SK-N-SH (cell line): ENCODE measurements around the gene VTN. TPM values are rescaled to one million over a fixed set of nuclear protein-coding genes. Genes with fewer than 3 reads are reported as not detected.
A peak's percentile ranks its signal among the peaks of the same experiment; 100 is the strongest.

ENCODE experiments used
- CTCF ChIA-PET: fragments of 300-600, 350-600 bp; formaldehyde crosslinking; extraction: SDS; loops from one replicate; lab custom pipeline; 2021; lab: Yijun Ruan, JAX
- POLR2A ChIA-PET: fragments of 350-600 bp; sonication (Branson Sonifier 250); formaldehyde crosslinking; extraction: SDS; loops from one replicate; lab custom pipeline; 2020; ENCODE audit warnings: antibody characterized with exemption, inconsistent platforms; lab: Yijun Ruan, JAX
- DNase-seq: peaks from one replicate; pipeline ENCODE4 v3.0.0; 2012
- H2AFZ ChIP-seq: fragments of 200-600 bp; sonication (generic); 2 replicates; pipeline ENCODE4 v1.8.1; 2016; ENCODE audit warnings: antibody characterized with exemption, mild to moderate bottlenecking, low read depth
- H3F3A ChIP-seq: fragments of 200-600 bp; sonication (generic); replicated peaks from 2 replicates; pipeline ENCODE3; 2016; ENCODE audit warnings: antibody characterized with exemption, mild to moderate bottlenecking; ENCODE audit not compliant: insufficient read depth
- H3K27ac ChIP-seq, 2 experiments: fragments of 200-500 bp in 1 of 2; fragments of 200-600 bp in 1 of 2; sonication (Bioruptor generic) in 1 of 2; sonication (generic), shearing (Covaris generic) in 1 of 2; 2 replicates each; pipeline versions ENCODE4 v1.5.1 to v1.6.1; 2014 to 2016; ENCODE audit warnings: low read depth in 2 of 2, inconsistent platforms in 1 of 2, low read length in 1 of 2, mild to moderate bottlenecking in 1 of 2, mixed read lengths in 1 of 2
- H3K27me3 ChIP-seq: fragments of 200-600 bp; sonication (generic), shearing (Covaris generic); 2 replicates; pipeline ENCODE4 v1.6.1; 2016; ENCODE audit warnings: mixed run types; ENCODE audit not compliant: insufficient read depth
- H3K36me3 ChIP-seq, 2 experiments: fragments of 200-500 bp in 1 of 2; fragments of 200-600 bp in 1 of 2; sonication (Bioruptor generic) in 1 of 2; sonication (generic) in 1 of 2; replicated peaks in 1 of 2; 2 replicates each; pipeline versions ENCODE3 to v1.5.1; 2014 to 2016; ENCODE audit warnings: low read length in 1 of 2, mild to moderate bottlenecking in 1 of 2; ENCODE audit not compliant: insufficient read depth in 2 of 2, control insufficient read depth in 1 of 2
- H3K4me1 ChIP-seq, 2 experiments: fragments of 200-500 bp in 1 of 2; fragments of 200-600 bp in 1 of 2; sonication (Bioruptor generic) in 1 of 2; sonication (generic), shearing (Covaris generic) in 1 of 2; 2 replicates each; pipeline versions ENCODE4 v1.5.1 to v1.6.1; 2014 to 2016; ENCODE audit warnings: low read depth in 1 of 2, low read length in 1 of 2, mixed run types in 1 of 2; ENCODE audit not compliant: insufficient read depth in 2 of 2, control insufficient read depth in 1 of 2
- H3K4me2 ChIP-seq: fragments of 200-600 bp; sonication (generic), shearing (Covaris generic); 2 replicates; pipeline ENCODE4 v1.6.1; 2017; ENCODE audit warnings: mixed run types
- H3K4me3 ChIP-seq, 2 experiments: fragments of 200-500 bp in 1 of 2; fragments of 200-600 bp in 1 of 2; sonication (Bioruptor generic) in 1 of 2; sonication (generic), shearing (Covaris generic) in 1 of 2; 2 replicates each; pipeline versions ENCODE4 v1.5.1 to v1.8.1; 2014 to 2016; ENCODE audit warnings: low read depth in 2 of 2, inconsistent platforms in 1 of 2, low read length in 1 of 2, mild to moderate bottlenecking in 1 of 2, mixed read lengths in 1 of 2, moderate library complexity in 1 of 2
- H3K79me2 ChIP-seq: fragments of 200-600 bp; sonication (generic); 2 replicates; pipeline ENCODE4 v1.8.1; 2017; ENCODE audit warnings: mild to moderate bottlenecking; ENCODE audit not compliant: insufficient read depth
- H3K9ac ChIP-seq: fragments of 200-600 bp; sonication (generic); 2 replicates; pipeline ENCODE4 v1.6.1; 2017; ENCODE audit warnings: mixed run types
- H3K9me2 ChIP-seq: fragments of 200-600 bp; sonication (generic); 2 replicates; pipeline ENCODE4 v1.6.1; 2017; ENCODE audit warnings: mixed run types
- H3K9me3 ChIP-seq: fragments of 200-600 bp; sonication (generic); 2 replicates; pipeline ENCODE4 v1.6.1; 2017; ENCODE audit warnings: mixed run types, mild to moderate bottlenecking, moderate library complexity
- H4K20me1 ChIP-seq: fragments of 200-600 bp; sonication (generic); 2 replicates; pipeline ENCODE4 v1.6.1; 2017; ENCODE audit warnings: mild to moderate bottlenecking, mixed run types; ENCODE audit not compliant: insufficient read depth
- CTCF ChIP-seq: fragments of 200-600 bp; sonication (generic); IDR thresholded peaks from 2 replicates; pipeline ENCODE4 v1.6.1; 2017; ENCODE audit warnings: antibody characterized with exemption, mild to moderate bottlenecking, moderate library complexity
- ELF1 ChIP-seq: IDR thresholded peaks from 2 replicates; pipeline ENCODE4 v1.4.0; 2012
- EP300 ChIP-seq, 2 experiments: IDR thresholded peaks; 2 replicates each; pipeline versions ENCODE4 v1.4.0 to v1.6.1; 2012; ENCODE audit warnings: borderline replicate concordance in 1 of 2, low read depth in 1 of 2, low read length in 1 of 2
- FOXM1 ChIP-seq: IDR thresholded peaks from 2 replicates; pipeline ENCODE4 v1.4.0; 2012; ENCODE audit warnings: low read depth, mild to moderate bottlenecking
- GABPA ChIP-seq: IDR thresholded peaks from 2 replicates; pipeline ENCODE4 v1.4.0; 2012; ENCODE audit warnings: low read depth, mild to moderate bottlenecking
- IRF3 ChIP-seq: fragments of 150-350 bp; IDR thresholded peaks from 2 replicates; pipeline ENCODE4 v1.6.1; 2016; ENCODE audit warnings: mild to moderate bottlenecking, low read depth, low read length
- JUND ChIP-seq: IDR thresholded peaks from 2 replicates; pipeline ENCODE4 v1.4.0; 2012
- MAX ChIP-seq: IDR thresholded peaks from 2 replicates; pipeline ENCODE4 v1.4.0; 2012; ENCODE audit warnings: low read depth
- MXI1 ChIP-seq: IDR thresholded peaks from 2 replicates; pipeline ENCODE4 v1.6.1; 2012; ENCODE audit warnings: mild to moderate bottlenecking, low read depth, low read length, improper control_type of control experiment
- NRF1 ChIP-seq: IDR thresholded peaks from 2 replicates; pipeline ENCODE4 v1.6.1; 2012; ENCODE audit warnings: low read depth, mild to moderate bottlenecking, low read length
- PBX3 ChIP-seq: IDR thresholded peaks from 2 replicates; pipeline ENCODE4; 2012
- RCOR1 ChIP-seq: fragments of 150-350 bp; IDR thresholded peaks from 2 replicates; pipeline ENCODE4 v1.6.1; 2017; ENCODE audit warnings: antibody characterized with exemption, low read length
- REST ChIP-seq: IDR thresholded peaks from 2 replicates; pipeline ENCODE4 v1.6.1; 2012; ENCODE audit warnings: mild to moderate bottlenecking, low read depth, low read length, moderate library complexity
- RFX5 ChIP-seq: IDR thresholded peaks from 2 replicates; pipeline ENCODE4 v1.6.1; 2012; ENCODE audit warnings: mild to moderate bottlenecking, improper control_type of control experiment, low read length
- RXRA ChIP-seq: IDR thresholded peaks from 2 replicates; pipeline ENCODE4 v1.4.0; 2012; ENCODE audit warnings: low read depth, mild to moderate bottlenecking, borderline replicate concordance
- SIN3A ChIP-seq: IDR thresholded peaks from 2 replicates; pipeline ENCODE4 v1.6.1; 2012; ENCODE audit warnings: low read depth, mild to moderate bottlenecking, low read length, moderate library complexity, borderline replicate concordance
- SMC3 ChIP-seq: IDR thresholded peaks from 2 replicates; pipeline ENCODE4 v1.6.1; 2012; ENCODE audit warnings: low read depth, low read length, improper control_type of control experiment
- TAF1 ChIP-seq: IDR thresholded peaks from 2 replicates; pipeline ENCODE4 v1.6.1; 2012; ENCODE audit warnings: low read depth, mild to moderate bottlenecking, low read length, moderate library complexity, borderline replicate concordance
- TCF12 ChIP-seq: IDR thresholded peaks from 2 replicates; pipeline ENCODE4 v1.4.0; 2012
- TEAD4 ChIP-seq: IDR thresholded peaks from 2 replicates; pipeline ENCODE4 v1.4.0; 2012; ENCODE audit warnings: mild to moderate bottlenecking, borderline replicate concordance; ENCODE audit not compliant: insufficient read depth
- USF1 ChIP-seq: IDR thresholded peaks from 2 replicates; pipeline ENCODE4 v1.4.0; 2012; ENCODE audit warnings: low read depth, borderline replicate concordance
- USF2 ChIP-seq: fragments of 150-350 bp; IDR thresholded peaks from 2 replicates; pipeline ENCODE4 v1.6.1; 2017; ENCODE audit warnings: antibody characterized with exemption, low read length, low read depth, borderline replicate concordance
- WGBS: methylation state at CpG from one replicate; pipeline ENCODE4 v1.1.6; 2017; ENCODE audit warnings: low lambda C conversion rate; 5-methylcytosine and 5-hydroxymethylcytosine counted together
- polyA plus RNA-seq, 3 experiments: library from polyadenylated mRNA; depleted of rRNA; stranded (reverse); fragments of >200 nt; gene quantifications; 2 replicates each; pipeline ENCODE4 v1.2.3, GENCODE V29; 2012

Gene VTN
- polyA plus RNA-seq, 1 of the 3 experiments (the other 2 are of a cell fraction): 1.2 TPM

- peaks cover 7 to 14% of the 10 kb centered on the region in 2 experiments; a peak in 1 of 4 replicates for H3K4me1 ChIP-seq
- peak within 1 kb of the TSS; percentile 64 to 66 for H3K4me3 ChIP-seq
- H3K9ac ChIP-seq: peak within 1 kb of the TSS; percentile 59
- peak; percentile 96 for DNase-seq
- peak within 1 kb of the TSS; percentile 98 for H2AFZ ChIP-seq
- WGBS: 1% methylated on average over 12 of the region's 72 CpGs
- ChIA-PET POLR2A (interaction anchor here (0.9 to 3.5 kb wide), 3 partner anchors 10 to 17 kb away, joined by 3 to 11 read pairs (median 4); partner anchors contain the start of genes IFT20 and TNFAIP1), CTCF (interaction anchor here (0.6 to 3.5 kb wide), 12 partner anchors 10 to 514 kb away, joined by 3 to 19 read pairs (median 4); partner anchors contain the start of genes IFT20 and TNFAIP1)
- H3K27ac ChIP-seq: peak within 1 kb of the TSS; percentile 25 to 72; a peak in 3 of 4 replicates
- H3F3A ChIP-seq: no peaks in the 10 kb centered on the region
- H3K4me2 ChIP-seq: peak within 1 kb of the TSS; percentile 91
- no peaks in the 10 kb centered on the region for H4K20me1 ChIP-seq
- H3K27me3 ChIP-seq: no peaks in the 10 kb centered on the region
- no peaks in the 10 kb centered on the region for H3K9me3 ChIP-seq
- no peaks in the 10 kb centered on the region for H3K9me2 ChIP-seq
- no peaks in the 10 kb centered on the region for H3K36me3 ChIP-seq
- peaks cover 25% of the 10 kb centered on the region for H3K79me2 ChIP-seq
- TF ChIP-seq REST: no peak
- no peak for TF ChIP-seq FOXM1
- peak; percentile 4; the same call in 1 of the 2 replicates for TF ChIP-seq USF2
- TF ChIP-seq NRF1: no peak
- no peak for TF ChIP-seq GABPA
- TF ChIP-seq RFX5: peak; percentile 86
- TF ChIP-seq SIN3A: no peak; the same call in 1 of the 2 replicates
- TF ChIP-seq EP300 (IDR thresholded peaks at IDR 0.05; ENCODE audit: borderline replicate concordance in 1 of 2, low read depth in 1 of 2, low read length in 1 of 2): no peak
- TF ChIP-seq SMC3: no peak
- 0 out of 2 replicates have a peak, but pooled peaks have one; percentile 17 for TF ChIP-seq RCOR1
- no peak for TF ChIP-seq TEAD4
- peak; percentile 60 for TF ChIP-seq IRF3
- TF ChIP-seq MXI1: peak; percentile 92
- TF ChIP-seq PBX3: no peak
- no peak for TF ChIP-seq JUND
- no peak for TF ChIP-seq RXRA
- TF ChIP-seq USF1: no peak
- TF ChIP-seq TCF12: no peak
- TF ChIP-seq MAX: peak; percentile 98
- TF ChIP-seq CTCF: 0 out of 2 replicates have a peak, but pooled peaks have one; percentile 22
- TF ChIP-seq TAF1: peak; percentile 70; the same call in 1 of the 2 replicates
- no peak for TF ChIP-seq ELF1
Measured at GRCh38 chr17:28318759-28319597, 51.1 kb downstream of the VTN start, which contains the start of gene TMEM97. Gene TMEM97, plus strand, starts transcription at chr17:28319200. Its CDS starts 40 bp downstream, at chr17:28319240.
